NK-92 (cell line): ENCODE results near the gene CCNK.

ENCODE experiments used
- DNase-seq: peaks from one replicate; lab custom pipeline; 2025; ENCODE audit not compliant: unreplicated experiment; lab: John Stamatoyannopoulos, UW

The CCNK gene

DNA sequence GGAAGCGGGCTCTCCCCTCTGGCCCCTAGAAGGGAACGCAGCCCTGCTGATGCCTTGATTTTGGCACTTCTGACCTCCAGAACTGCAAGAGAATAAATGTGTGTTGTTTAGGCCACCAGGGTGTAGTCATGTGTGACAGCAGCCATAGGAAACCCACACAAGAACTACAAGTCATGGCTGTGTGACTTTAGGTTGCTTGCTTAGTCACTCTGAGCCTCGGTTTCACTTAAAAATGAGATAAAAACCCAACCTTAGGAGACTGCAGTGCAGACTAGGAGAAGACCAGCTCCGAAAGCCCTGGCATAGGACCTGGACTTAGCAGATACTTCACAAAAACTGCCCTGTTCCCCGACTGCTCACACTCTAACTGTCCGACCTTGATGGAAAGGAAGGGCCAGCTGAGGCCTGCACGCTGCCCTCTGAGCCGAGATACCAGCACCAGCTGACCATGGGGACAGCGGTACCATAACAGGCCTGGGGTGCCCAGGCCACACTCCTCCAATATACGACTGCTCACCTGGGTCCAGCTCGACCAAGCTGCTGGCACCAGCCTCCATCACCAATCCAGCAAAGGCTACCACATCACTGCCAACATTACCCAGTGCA, 69.3 kb downstream of the CCNK start:
- no peak for DNase-seq

- no peak for DNase-seq
Observed at GRCh38 chr14:99551034-99551922, 70.1 kb downstream of the CCNK start.

DNA sequence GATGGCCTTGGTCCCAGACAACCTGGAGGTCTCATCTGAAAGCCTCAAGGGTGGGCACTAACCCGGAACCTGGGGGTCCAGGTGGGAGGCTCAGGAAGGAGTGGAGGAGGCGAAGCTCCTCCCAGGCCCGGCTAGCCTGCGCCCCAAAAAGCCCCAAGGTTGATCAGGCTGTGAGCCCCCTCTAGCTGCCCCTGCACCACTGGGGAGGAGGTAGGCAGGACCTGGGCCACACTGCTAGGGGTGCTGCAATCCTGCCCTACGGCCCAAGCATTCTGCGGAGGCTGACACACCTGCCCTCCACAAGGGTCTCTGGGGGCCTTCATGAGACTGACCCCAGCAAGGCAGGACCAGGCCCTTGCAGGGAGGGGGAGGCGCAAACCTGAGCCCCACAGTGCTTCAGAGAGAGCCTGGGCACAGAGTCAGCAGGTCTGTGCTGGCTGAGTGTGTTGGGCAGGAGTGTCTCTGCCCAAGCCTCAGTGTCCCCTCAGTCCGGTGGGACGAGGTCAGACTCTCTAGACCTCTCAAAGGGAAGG, 70.9 kb downstream of the CCNK start:
- no peak for DNase-seq

DNA sequence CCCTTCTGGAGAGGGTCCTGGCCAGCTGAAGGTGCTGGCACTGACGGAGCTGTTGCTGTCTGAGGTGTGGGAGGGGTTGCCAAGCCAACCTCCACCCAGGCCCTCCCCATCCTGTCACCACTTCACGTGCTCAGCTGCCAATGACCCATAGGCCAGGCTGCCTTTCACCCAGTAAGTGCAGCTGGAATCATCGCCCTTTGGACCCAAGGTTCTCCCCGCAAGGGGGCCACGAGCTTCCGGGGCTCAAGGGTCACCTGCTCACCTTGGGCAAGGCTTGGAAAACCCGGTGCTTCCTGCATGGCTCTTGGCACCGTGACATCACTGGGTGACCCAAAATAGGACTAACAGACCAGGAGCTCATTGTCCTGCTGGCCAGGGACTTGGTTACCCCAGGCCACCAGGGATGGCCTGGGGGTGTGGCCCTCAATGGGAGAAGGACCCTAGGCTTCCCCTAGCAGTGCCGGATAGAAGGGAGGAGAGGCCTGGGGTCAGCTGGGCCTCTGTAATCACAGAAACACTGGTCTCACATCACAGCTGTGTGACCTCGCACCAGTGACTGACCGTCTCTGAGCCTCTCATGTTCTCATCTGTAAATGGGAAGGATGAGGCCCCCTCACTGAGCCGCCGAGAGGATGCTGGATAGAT, 71.5 kb downstream of the CCNK start:
- no peak for DNase-seq

- no peak for DNase-seq
Observed at GRCh38 chr14:99554184-99554583, 73.0 kb downstream of the CCNK start.

DNA sequence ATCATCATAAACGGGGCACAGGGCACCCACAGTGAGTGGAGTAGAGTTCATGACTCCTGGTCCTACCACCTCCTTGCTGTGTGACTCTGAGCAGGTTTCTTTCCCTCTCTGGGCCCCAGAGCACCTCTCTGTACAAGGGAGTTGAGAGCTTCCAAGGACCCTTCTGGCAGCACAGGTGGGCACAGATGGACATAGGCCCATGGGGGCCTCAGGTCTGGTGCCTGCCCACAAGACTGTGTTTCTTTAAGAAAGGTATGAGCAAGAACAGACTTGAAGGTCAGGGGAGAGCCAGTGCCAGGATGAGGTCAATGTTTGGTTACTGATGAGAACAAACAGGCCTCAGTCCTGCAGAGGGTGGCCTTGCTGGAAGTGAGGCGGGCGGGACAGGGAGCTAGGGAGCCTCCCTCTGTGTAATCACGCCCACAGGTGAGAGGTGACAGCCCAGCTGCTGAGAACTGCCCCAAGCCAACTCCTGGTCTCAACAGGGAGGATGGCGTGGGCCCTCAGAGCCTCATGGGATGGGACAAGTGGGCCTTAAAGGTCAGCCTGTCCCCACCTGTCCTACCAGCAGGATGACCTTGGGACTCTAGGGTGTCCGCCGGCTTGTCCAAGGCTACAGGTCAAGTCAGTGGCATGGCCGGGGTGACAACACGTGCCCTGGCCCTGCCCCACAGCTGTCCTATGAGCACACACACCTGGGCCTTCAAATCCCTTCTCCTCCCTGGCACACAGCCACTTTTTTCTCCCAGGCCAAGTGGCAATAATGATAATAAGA, 73.7 kb downstream of the CCNK start:
- DNase-seq: no peak

- no peak for DNase-seq
Observed at GRCh38 chr14:99556134-99556791, 75.1 kb downstream of the CCNK start.

DNA sequence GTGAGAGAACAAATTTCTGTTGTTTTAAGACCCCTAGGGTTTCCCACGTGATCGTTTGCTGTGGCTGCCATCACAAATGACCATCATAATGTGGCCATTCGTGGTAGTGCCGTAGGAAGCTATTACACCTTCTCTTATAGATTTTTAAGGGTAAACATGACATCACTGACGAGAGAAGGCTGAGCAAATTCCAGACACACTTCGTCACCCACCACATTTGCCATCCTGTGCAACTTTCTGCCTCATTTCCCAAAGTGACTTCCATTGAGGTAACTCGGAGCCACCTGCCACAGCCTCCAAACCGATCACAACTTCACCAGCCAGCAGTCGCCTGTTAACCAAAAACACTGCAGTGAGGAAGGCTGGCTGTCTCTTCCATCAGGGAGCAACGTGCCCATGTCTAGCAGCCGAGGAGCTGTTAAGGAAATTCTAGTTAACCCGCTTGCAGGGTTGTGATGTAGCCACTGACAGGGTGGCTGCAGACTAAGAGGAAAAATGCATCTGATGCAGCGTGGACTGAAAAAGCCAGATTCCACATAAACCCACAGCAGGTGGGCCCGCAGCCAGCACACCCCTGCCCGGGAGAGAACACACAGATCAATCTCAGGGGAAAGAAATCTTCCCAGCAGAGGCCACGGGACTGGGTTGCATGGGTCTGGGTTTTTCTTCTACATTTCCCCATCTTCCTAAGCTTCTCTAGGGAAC, 78.2 kb downstream of the CCNK start:
- no peak for DNase-seq

GRCh38 chr14:99560403-99560802, 79.2 kb downstream of the CCNK start:
- DNase-seq: no peak

DNA sequence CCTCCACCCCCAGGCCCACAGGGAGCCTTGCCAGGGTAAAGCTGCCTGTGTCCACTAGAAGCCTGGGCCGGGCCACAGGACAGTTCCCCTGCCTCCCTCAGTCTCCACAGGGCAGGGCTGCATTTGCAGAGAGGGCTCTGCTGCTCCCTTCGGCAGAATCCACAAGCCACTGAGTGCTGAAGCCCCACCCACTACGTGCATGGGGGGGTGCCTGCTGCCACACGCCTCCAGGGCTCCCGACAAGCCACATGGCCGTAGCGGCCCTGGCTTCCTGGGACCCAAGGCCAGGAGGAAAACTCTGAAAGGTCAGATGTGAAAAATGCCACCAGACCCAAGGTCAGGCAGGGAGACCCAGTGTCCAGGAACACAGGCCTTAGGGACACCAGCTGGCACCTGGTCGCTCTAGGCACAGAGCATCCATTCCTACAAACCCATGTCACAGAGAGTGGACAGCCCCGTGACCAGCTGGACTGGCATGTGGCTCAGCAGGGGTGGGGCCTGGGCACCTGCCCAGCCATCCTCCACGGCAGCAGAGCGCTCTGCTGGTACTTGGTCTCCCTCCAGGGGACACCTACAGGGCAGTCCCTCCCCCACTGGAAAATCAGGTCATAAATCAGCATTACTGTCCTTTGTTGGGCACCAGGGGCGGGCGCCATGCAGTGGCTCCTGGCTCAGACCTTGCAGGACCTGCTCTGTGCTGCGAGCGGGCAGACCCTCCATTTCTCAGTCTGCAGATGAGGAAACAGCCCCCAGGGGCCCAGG, 79.9 kb downstream of the CCNK start:
- no peak for DNase-seq

GRCh38 chr14:99561864-99562263, 80.7 kb downstream of the CCNK start:
- no peak for DNase-seq
